GM19328 (cell line): Measurements from ENCODE around the gene RAPGEFL1.
A peak's percentile ranks its signal among the peaks of the same experiment; 100 is the strongest.
"Not testable (repeated sequence)": the region's sequence is repeated elsewhere in the genome, so short reads cannot be mapped to it uniquely, and the experiment has no call there.

Experiments used
- ATAC-seq: cut with Tn5 transposase; IDR thresholded peaks from one replicate; pipeline ENCODE4 v1.9.1; 2021; ENCODE audit warnings: mild to moderate bottlenecking, moderate library complexity; ENCODE audit not compliant: unreplicated experiment

The RAPGEFL1 gene

GRCh38 chr17:40177275-40177874 is at the start of gene RAPGEFL1:
TSS of gene RAPGEFL1 (plus strand) at chr17:40177470. CDS start at chr17:40177862, 392 bp downstream.
- peak; percentile 47 for ATAC-seq

- no peak for ATAC-seq
Observed at GRCh38 chr17:40129498-40129897, 47.8 kb upstream of the RAPGEFL1 start.

GRCh38 chr17:40130352-40131042 is 46.8 kb upstream of the RAPGEFL1 start:
- no peak for ATAC-seq

- ATAC-seq, result no peak
Observed at GRCh38 chr17:40134184-40134583, 43.1 kb upstream of the RAPGEFL1 start.

GRCh38 chr17:40135817-40136216 is 41.5 kb upstream of the RAPGEFL1 start:
- ATAC-seq, result no peak

- no peak for ATAC-seq
Observed at GRCh38 chr17:40139566-40140058, 37.7 kb upstream of the RAPGEFL1 start.

- ATAC-seq, result not testable (repeated sequence)
Observed at GRCh38 chr17:40143166-40143565, 34.1 kb upstream of the RAPGEFL1 start.

GRCh38 chr17:40145476-40145875 is 31.8 kb upstream of the RAPGEFL1 start:
- ATAC-seq, result no peak

GRCh38 chr17:40148527-40148926 is 28.7 kb upstream of the RAPGEFL1 start:
- ATAC-seq, result no peak

- ATAC-seq, result no peak
Observed at GRCh38 chr17:40150276-40150675, 27.0 kb upstream of the RAPGEFL1 start.

GRCh38 chr17:40151414-40151963 is 25.8 kb upstream of the RAPGEFL1 start:
- ATAC-seq, result no peak

GRCh38 chr17:40153603-40154236 is 23.6 kb upstream of the RAPGEFL1 start:
- ATAC-seq, result no peak

- no peak for ATAC-seq
Observed at GRCh38 chr17:40157973-40158372, 19.3 kb upstream of the RAPGEFL1 start.

- ATAC-seq, result no peak
Observed at GRCh38 chr17:40158438-40159013, 18.7 kb upstream of the RAPGEFL1 start.

GRCh38 chr17:40159456-40159855 is 17.8 kb upstream of the RAPGEFL1 start:
- no peak for ATAC-seq

GRCh38 chr17:40167685-40168261 is 9.5 kb upstream of the RAPGEFL1 start:
- no peak for ATAC-seq

- ATAC-seq, result no peak
Observed at GRCh38 chr17:40168262-40168832, 8.9 kb upstream of the RAPGEFL1 start.

GRCh38 chr17:40170325-40170724 is 6.9 kb upstream of the RAPGEFL1 start:
- ATAC-seq, result no peak

GRCh38 chr17:40171750-40172149 is 5.5 kb upstream of the RAPGEFL1 start:
- no peak for ATAC-seq

- no peak for ATAC-seq
Observed at GRCh38 chr17:40173091-40173777, 4.0 kb upstream of the RAPGEFL1 start.
